HG02970 (cell line): ENCODE measurements around the gene OGFOD1.

Source experiments
- ATAC-seq: cut with Tn5 transposase; IDR thresholded peaks from one replicate; pipeline ENCODE4 v1.9.1; 2021; ENCODE audit warnings: mild to moderate bottlenecking, moderate library complexity, moderate number of reproducible peaks; ENCODE audit not compliant: unreplicated experiment, low FRiP score

The OGFOD1 gene

GRCh38 chr16:56519459-56520250 is 68.3 kb downstream of the OGFOD1 start, which contains the start of gene BBS2:
TSS of gene BBS2 (minus strand) at chr16:56520024. CDS start at chr16:56519862, 162 bp downstream.
- ATAC-seq: peak; percentile 78

GRCh38 chr16:56520251-56520577 is 68.9 kb downstream of the OGFOD1 start:
- no peak for ATAC-seq

GRCh38 chr16:56525236-56525635 is 73.9 kb downstream of the OGFOD1 start:
- no peak for ATAC-seq
